ENCODE results near the gene GALNT9. TPM values are rescaled to one million over a fixed set of nuclear protein-coding genes. Genes with fewer than 3 reads are reported as not detected.
"Not testable (repeated sequence)": the region's sequence is repeated elsewhere in the genome, so short reads cannot be mapped to it uniquely, and the experiment has no call there.

Gene GALNT9
- total RNA-seq, 2 donors from 2014 or later = 0.14 to 1.0 TPM

GRCh38 chr12:132245521-132246101 is 83.8 kb downstream of the GALNT9 start:
- TF ChIP-seq POLR2AphosphoS5 (IDR thresholded peaks at IDR 0.05) (no peak), POLR2A (IDR thresholded peaks at IDR 0.05) (no peak), CTCF (IDR thresholded peaks at IDR 0.05) (no peak)
- Histone ChIP-seq H3K27me3 (replicated peaks; ENCODE audit: insufficient read depth) (peaks cover 4% of the 10 kb centered on the region), H3K9me3 (no peaks in the 10 kb centered on the region), H3K4me1 (replicated peaks) (no peaks in the 10 kb centered on the region), H3K36me3 (no peaks in the 10 kb centered on the region), H3K27ac (no peak overlapping the region), H3K4me3 (no peak overlapping the region)
- DNase-seq (ENCODE audit: low spot score) = no peak
- WGBS = 79% methylated on average over 28 of the region's 28 CpGs
- intact Hi-C loops (cut with DNase I) = no loop called here

GRCh38 chr12:132244724-132245295 is 84.6 kb downstream of the GALNT9 start:
- TF ChIP-seq CTCF (IDR thresholded peaks at IDR 0.05) (no peak), POLR2AphosphoS5 (IDR thresholded peaks at IDR 0.05) (no peak), POLR2A (IDR thresholded peaks at IDR 0.05) (no peak)

GRCh38 chr12:132243596-132244310 is 85.6 kb downstream of the GALNT9 start:
- WGBS = 48% methylated on average over 23 of the region's 29 CpGs
- intact Hi-C loops (cut with DNase I) = no loop called here
- H3K27me3 ChIP-seq (replicated peaks; ENCODE audit: insufficient read depth) = peaks cover 3% of the 10 kb centered on the region
- no peaks in the 10 kb centered on the region for H3K4me1 ChIP-seq (replicated peaks)
- no peaks in the 10 kb centered on the region for H3K9me3 ChIP-seq
- DNase-seq (ENCODE audit: low spot score) = no peak
- H3K27ac ChIP-seq = no peak overlapping the region
- TF ChIP-seq POLR2A (IDR thresholded peaks at IDR 0.05) (no peak), CTCF (IDR thresholded peaks at IDR 0.05) (no peak), POLR2AphosphoS5 (IDR thresholded peaks at IDR 0.05) (no peak)
- no peak overlapping the region for H3K4me3 ChIP-seq
- no peaks in the 10 kb centered on the region for H3K36me3 ChIP-seq

More at GRCh38 chr12:132244724-132245295, 84.6 kb downstream of the GALNT9 start:
- no peaks in the 10 kb centered on the region for H3K36me3 ChIP-seq
- no peak overlapping the region for H3K27ac ChIP-seq
- 83% methylated on average over 22 of the region's 22 CpGs for WGBS
- no peak for DNase-seq (ENCODE audit: low spot score)
- H3K9me3 ChIP-seq = no peaks in the 10 kb centered on the region
- peaks cover 4% of the 10 kb centered on the region for H3K27me3 ChIP-seq (replicated peaks; ENCODE audit: insufficient read depth)
- H3K4me3 ChIP-seq = no peak overlapping the region
- intact Hi-C loops (cut with DNase I) = no loop called here
- no peaks in the 10 kb centered on the region for H3K4me1 ChIP-seq (replicated peaks)

- H3K27me3 ChIP-seq (replicated peaks; ENCODE audit: insufficient read depth); H3K4me3 ChIP-seq; H3K4me1 ChIP-seq (replicated peaks); H3K9me3 ChIP-seq; H3K36me3 ChIP-seq; DNase-seq (ENCODE audit: low spot score); intact Hi-C loops (cut with DNase I); H3K27ac ChIP-seq: not testable (repeated sequence)
- WGBS = 56% methylated on average over 13 of the region's 15 CpGs
Observed at GRCh38 chr12:132243171-132243570, 86.2 kb downstream of the GALNT9 start.

- H3K27me3 ChIP-seq (replicated peaks; ENCODE audit: insufficient read depth); intact Hi-C loops (cut with DNase I); H3K36me3 ChIP-seq; H3K4me1 ChIP-seq (replicated peaks); DNase-seq (ENCODE audit: low spot score); H3K9me3 ChIP-seq; H3K27ac ChIP-seq; H3K4me3 ChIP-seq: not testable (repeated sequence)
- 44% methylated on average over 7 of the region's 7 CpGs for WGBS
Observed at GRCh38 chr12:132240669-132241007, 88.8 kb downstream of the GALNT9 start.

Measured in prostate gland (tissue), 2 donors.